ENCODE measurements around the gene CCDC85B.

DNA sequence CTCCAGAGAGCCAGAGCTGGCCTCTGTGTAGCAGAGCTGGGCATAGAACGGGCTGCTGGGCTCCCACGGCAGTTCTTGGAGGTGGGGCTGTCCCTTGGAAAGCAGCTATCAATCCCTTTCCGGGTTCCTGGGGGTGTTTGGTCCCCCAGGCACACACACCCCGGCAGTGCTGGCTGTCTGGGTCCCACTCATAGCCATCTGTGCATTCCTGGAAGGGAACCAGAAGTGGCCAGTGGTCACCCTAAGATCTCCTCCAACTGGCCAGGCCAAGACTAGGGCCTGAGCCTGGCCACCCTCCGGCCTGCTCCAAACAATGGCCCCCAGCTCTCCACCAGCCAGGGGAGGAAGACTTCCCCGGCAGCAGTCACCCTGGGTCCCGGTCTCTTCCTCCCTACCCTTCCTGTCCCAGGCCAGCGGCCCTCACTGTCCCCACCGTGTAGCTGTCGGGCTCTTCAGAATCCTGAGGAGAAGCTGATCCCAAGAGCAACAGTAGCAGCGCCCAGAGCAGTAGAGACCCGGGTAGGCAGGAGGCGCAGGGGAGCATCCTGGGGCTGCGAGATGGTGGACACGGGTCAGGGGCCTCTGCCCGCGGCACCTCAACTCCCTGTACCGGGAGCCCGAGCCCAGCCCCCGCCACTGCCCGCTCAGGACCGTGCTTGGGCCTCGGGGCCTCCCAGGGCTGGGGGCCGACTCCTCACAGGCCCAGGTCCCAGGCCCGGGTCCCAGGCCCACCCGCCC lies 18.5 kb upstream of the CCDC85B start:
- TF ChIP-seq, protein P1, sequence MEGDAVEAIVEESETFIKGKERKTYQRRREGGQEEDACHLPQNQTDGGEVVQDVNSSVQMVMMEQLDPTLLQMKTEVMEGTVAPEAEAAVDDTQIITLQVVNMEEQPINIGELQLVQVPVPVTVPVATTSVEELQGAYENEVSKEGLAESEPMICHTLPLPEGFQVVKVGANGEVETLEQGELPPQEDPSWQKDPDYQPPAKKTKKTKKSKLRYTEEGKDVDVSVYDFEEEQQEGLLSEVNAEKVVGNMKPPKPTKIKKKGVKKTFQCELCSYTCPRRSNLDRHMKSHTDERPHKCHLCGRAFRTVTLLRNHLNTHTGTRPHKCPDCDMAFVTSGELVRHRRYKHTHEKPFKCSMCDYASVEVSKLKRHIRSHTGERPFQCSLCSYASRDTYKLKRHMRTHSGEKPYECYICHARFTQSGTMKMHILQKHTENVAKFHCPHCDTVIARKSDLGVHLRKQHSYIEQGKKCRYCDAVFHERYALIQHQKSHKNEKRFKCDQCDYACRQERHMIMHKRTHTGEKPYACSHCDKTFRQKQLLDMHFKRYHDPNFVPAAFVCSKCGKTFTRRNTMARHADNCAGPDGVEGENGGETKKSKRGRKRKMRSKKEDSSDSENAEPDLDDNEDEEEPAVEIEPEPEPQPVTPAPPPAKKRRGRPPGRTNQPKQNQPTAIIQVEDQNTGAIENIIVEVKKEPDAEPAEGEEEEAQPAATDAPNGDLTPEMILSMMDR (IDR thresholded peaks at IDR 0.05; ENCODE audit: borderline replicate concordance, extremely low read depth, low read length, poor library complexity, severe bottlenecking), result no peak
- no peak for TF ChIP-seq EZH2 (IDR thresholded peaks at IDR 0.05; ENCODE audit: borderline replicate concordance, low read depth, low read length, severe bottlenecking)
